ENCODE measurements around the gene EBF3.

EBF3 gene

GRCh38 chr10:129793479-129793878, 170.6 kb downstream of the EBF3 start:
- peak; percentile 40 for DNase-seq (ENCODE audit: low spot score)

- no peak for DNase-seq (ENCODE audit: low spot score)
Observed at GRCh38 chr10:129792864-129793263, 171.2 kb downstream of the EBF3 start.

GRCh38 chr10:129792141-129792540, 171.9 kb downstream of the EBF3 start:
- DNase-seq (ENCODE audit: low spot score): no peak

DNA sequence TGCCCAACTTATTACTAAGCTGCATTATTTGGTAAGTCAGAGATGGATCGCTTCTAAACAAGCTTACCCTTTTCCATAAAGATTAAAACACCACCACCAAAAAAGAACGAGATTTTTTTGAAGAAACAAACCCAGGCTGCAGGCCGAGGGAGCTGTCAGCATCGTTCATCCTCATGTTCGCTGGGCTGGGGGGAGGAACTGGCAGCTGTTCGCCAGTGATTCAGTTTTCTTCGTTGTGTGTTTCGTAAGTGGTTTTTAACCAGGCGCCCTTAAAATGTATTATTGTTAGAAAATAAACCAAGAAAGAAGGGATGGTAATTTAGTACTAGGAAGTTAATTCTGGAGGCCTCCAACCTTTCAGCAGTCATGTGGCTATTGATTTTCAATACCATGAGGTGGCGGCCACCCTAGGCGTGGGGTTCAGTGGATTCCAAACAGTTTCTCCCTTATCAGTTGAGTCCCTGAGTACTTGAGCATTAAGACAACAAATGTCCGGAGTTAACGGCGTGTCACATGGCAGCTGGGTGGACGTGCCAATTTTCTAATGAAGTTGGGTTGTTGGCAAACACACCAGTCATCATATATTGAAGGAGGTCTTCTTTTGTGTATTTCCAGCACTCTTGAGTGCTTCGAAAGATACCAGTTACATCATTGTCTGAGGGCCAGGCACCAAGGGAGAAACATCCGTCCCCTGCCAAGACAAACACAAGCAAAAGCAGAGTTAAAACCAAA, 173.2 kb downstream of the EBF3 start:
- no peak for DNase-seq (ENCODE audit: low spot score)

DNA sequence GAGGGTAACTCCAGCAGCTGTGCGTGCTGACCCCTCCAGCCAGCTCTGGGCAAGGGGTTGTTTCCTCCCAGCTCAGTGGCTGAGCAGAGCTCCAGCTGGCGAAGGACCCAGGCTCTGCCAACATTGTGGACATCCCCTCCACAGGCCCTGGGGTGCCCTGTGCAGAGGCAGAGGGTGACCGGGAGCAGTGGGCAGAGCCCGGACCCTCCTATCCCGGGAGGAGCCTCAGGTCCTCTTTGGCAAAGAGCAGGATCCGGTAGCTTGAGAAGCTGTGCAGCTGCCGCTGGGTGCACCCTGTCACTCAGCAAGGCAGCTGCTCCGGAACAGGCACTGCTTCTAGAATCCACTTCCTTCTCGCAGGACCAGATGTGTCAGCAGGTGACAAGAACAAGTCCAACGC, 175.9 kb downstream of the EBF3 start:
- DNase-seq (ENCODE audit: low spot score): no peak

- DNase-seq (ENCODE audit: low spot score): no peak
Observed at GRCh38 chr10:129787557-129787956, 176.5 kb downstream of the EBF3 start.

GRCh38 chr10:129786216-129786615, 177.9 kb downstream of the EBF3 start:
- DNase-seq (ENCODE audit: low spot score): no peak

DNA sequence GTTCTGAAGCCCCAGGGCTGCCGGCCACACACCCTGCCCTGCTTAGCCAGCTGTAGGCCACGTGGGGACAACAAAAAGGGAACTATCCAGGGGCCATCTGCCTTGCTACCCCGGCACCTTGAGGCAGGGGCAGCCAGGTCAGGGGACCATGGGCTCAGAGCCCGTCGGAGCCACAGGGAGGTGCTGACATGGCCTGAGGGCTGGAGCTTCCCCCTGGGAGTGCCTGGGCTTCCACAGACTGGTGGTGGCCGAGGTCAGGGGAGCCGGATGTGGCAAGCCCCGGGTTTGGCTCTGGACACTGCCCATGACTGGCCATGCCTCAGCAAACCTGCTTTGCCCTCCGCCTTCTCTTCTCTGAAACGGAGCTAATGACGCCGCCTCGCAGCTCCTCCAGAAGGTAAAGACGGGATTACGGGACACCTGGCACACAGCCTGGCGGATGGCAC, 178.5 kb downstream of the EBF3 start:
- DNase-seq (ENCODE audit: low spot score): no peak
